ENCODE measurements around the gene HNRNPA1. TPM values are rescaled to one million over a fixed set of nuclear protein-coding genes. Genes with fewer than 3 reads are reported as not detected.

The HNRNPA1 gene
- total RNA-seq, 1 experiment from 2014 or later = 1,426 TPM

- Histone ChIP-seq H3K36me3 (ENCODE audit: control insufficient read depth, insufficient read depth, low read length) (no peaks in the 10 kb centered on the region), H3K27me3 (replicated peaks; ENCODE audit: control insufficient read depth, insufficient read depth, low read length) (no peaks in the 10 kb centered on the region), H3K4me3 (ENCODE audit: low read depth, low read length) (no peak overlapping the region), H3K4me1 (no peaks in the 10 kb centered on the region), H3K9me3 (no peaks in the 10 kb centered on the region)
- no TSS peak for BruUV-seq (replicated peaks)
- ChIA-PET POLR2A (no interaction called here), CTCF (interaction anchor here (0.6 kb wide), 1 partner anchor 84 kb away, joined by 4 read pairs; the partner anchor contains the start of gene COPZ1)
- peaks cover 6% of the 10 kb centered on the region for H3K36me3 Mint-ChIP-seq (ENCODE audit: insufficient read depth, unreplicated experiment)
- H3K4me3 Mint-ChIP-seq (ENCODE audit: unreplicated experiment) = no peak overlapping the region
- H3K27ac Mint-ChIP-seq (ENCODE audit: unreplicated experiment) = no peak overlapping the region
- no peaks in the 10 kb centered on the region for H3K4me1 Mint-ChIP-seq (ENCODE audit: low read depth, unreplicated experiment)
- DNase-seq = no peak
- H3K27me3 Mint-ChIP-seq (ENCODE audit: insufficient read depth, unreplicated experiment) = no peaks in the 10 kb centered on the region
- intact Hi-C loops (cut with micrococcal nuclease; ENCODE audit: unreplicated experiment) = no loop called here
- no peaks in the 10 kb centered on the region for H3K9me3 Mint-ChIP-seq (ENCODE audit: unreplicated experiment)
- TF ChIP-seq CTCF (IDR thresholded peaks at IDR 0.05; ENCODE audit: insufficient read depth in 1 of 2, low read depth in 1 of 2, low read length in 1 of 2, severe bottlenecking in 1 of 2, unreplicated experiment in 1 of 2) = no peak
Observed at GRCh38 chr12:54240971-54241588, 39.4 kb upstream of the HNRNPA1 start.

- Histone ChIP-seq H3K4me3 (ENCODE audit: low read depth, low read length) (no peak overlapping the region), H3K9me3 (no peaks in the 10 kb centered on the region), H3K27me3 (replicated peaks; ENCODE audit: control insufficient read depth, insufficient read depth, low read length) (no peaks in the 10 kb centered on the region), H3K4me1 (no peaks in the 10 kb centered on the region), H3K36me3 (ENCODE audit: control insufficient read depth, insufficient read depth, low read length) (no peaks in the 10 kb centered on the region; the same call in 1 of the 2 replicates)
- intact Hi-C loops (cut with micrococcal nuclease; ENCODE audit: unreplicated experiment) = no loop called here
- TF ChIP-seq CTCF (IDR thresholded peaks at IDR 0.05; ENCODE audit: insufficient read depth in 1 of 2, low read depth in 1 of 2, low read length in 1 of 2, severe bottlenecking in 1 of 2, unreplicated experiment in 1 of 2) = no peak
- no peak overlapping the region for H3K4me3 Mint-ChIP-seq (ENCODE audit: unreplicated experiment)
- H3K36me3 Mint-ChIP-seq (ENCODE audit: insufficient read depth, unreplicated experiment) = peaks cover 31% of the 10 kb centered on the region
- no peak for DNase-seq
- ChIA-PET POLR2A (no interaction called here), CTCF (interaction anchor here (0.6 to 0.7 kb wide), 2 partner anchors 15 to 529 kb away, joined by 3 read pairs; no protein-coding TSS in a partner anchor)
- no peaks in the 10 kb centered on the region for H3K27me3 Mint-ChIP-seq (ENCODE audit: insufficient read depth, unreplicated experiment)
- no peak overlapping the region for H3K27ac Mint-ChIP-seq (ENCODE audit: unreplicated experiment)
- no TSS peak for BruUV-seq (replicated peaks)
- H3K4me1 Mint-ChIP-seq (ENCODE audit: low read depth, unreplicated experiment) = no peaks in the 10 kb centered on the region
- H3K9me3 Mint-ChIP-seq (ENCODE audit: unreplicated experiment) = no peaks in the 10 kb centered on the region
Observed at GRCh38 chr12:54246011-54246641, 34.4 kb upstream of the HNRNPA1 start.

- Mint-ChIP-seq H3K9me3 (ENCODE audit: unreplicated experiment) (no peaks in the 10 kb centered on the region), H3K36me3 (ENCODE audit: insufficient read depth, unreplicated experiment) (peaks cover 44% of the 10 kb centered on the region), H3K27me3 (ENCODE audit: insufficient read depth, unreplicated experiment) (no peaks in the 10 kb centered on the region), H3K27ac (ENCODE audit: unreplicated experiment) (no peak overlapping the region), H3K4me1 (ENCODE audit: low read depth, unreplicated experiment) (no peaks in the 10 kb centered on the region), H3K4me3 (ENCODE audit: unreplicated experiment) (no peak overlapping the region)
- no peak overlapping the region for H3K4me3 ChIP-seq (ENCODE audit: low read depth, low read length)
- CTCF ChIA-PET = no interaction called here
- no peaks in the 10 kb centered on the region for H3K9me3 ChIP-seq
- H3K27me3 ChIP-seq (replicated peaks; ENCODE audit: control insufficient read depth, insufficient read depth, low read length) = no peaks in the 10 kb centered on the region
- H3K36me3 ChIP-seq (ENCODE audit: control insufficient read depth, insufficient read depth, low read length) = no peaks in the 10 kb centered on the region; the same call in 1 of the 2 replicates
- no peak for TF ChIP-seq CTCF (IDR thresholded peaks at IDR 0.05; ENCODE audit: insufficient read depth in 1 of 2, low read depth in 1 of 2, low read length in 1 of 2, severe bottlenecking in 1 of 2, unreplicated experiment in 1 of 2)
- BruUV-seq (replicated peaks) = no TSS peak
- POLR2A ChIA-PET = no interaction called here
- no peaks in the 10 kb centered on the region for H3K4me1 ChIP-seq
- no peak for DNase-seq
- intact Hi-C loops (cut with micrococcal nuclease; ENCODE audit: unreplicated experiment) = no loop called here
Observed at GRCh38 chr12:54249489-54249888, 31.0 kb upstream of the HNRNPA1 start.
